Measurements from ENCODE around the gene JPH4. TPM values are rescaled to one million over a fixed set of nuclear protein-coding genes. Genes with fewer than 3 reads are reported as not detected.

JPH4 gene
- total and polyA plus RNA-seq, 8 donors = 0.12 to 1.3 (median 0.41) TPM

DNA sequence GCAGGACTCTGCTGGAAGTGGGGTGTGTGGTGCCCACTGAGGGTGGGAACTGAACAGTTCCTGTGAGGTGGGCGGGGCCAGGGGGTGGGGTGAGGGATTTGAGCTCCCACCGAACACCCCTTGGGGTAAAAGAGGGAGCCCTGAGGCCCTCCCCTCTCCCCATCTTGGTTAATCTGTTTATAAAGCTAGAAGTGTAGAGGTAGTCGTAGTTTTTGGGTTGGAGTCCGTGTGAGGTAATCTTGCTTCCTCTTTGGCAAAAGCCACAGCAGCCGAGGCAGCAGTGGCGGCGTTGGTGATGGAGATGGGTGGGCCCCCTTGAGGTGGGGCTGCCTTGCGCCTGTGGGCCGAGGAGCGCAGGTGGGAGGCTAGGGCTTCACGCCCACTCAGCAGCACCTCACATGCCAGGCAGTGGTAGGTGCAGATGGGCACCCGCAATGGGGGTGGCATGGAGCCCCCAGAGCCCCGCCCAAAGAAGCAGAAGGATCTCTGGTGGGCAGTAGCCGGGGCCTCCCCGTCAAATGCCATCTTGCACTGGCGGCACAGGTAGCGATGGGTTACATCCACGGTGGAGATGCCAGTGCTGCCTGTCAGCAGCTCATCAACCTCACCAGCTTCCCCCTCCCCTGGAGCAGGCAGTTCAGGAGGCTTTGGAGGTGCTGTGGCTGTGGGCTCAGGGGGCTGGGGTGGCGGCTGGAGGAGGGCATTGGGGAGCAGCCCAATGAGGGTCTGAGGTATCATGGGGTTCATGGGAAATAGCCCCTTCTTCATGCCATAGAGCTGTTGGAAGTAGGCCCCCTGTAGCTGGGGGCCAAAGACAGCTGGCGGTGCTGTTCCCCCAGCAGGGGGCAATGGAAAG is 56.6 kb downstream of the JPH4 start:
- DNase-seq (no peak), FAIRE-seq (no peak), ATAC-seq (no peak)
- H3K27ac ChIP-seq = no peak overlapping the region
- H3K4me1 ChIP-seq = no peaks in the 10 kb centered on the region
- intact Hi-C loops (cut with DNase I) = no loop called here
- no peak overlapping the region for H3K4me3 ChIP-seq
- no peaks in the 10 kb centered on the region for H3K9me3 ChIP-seq
- TF ChIP-seq CTCF (IDR thresholded peaks at IDR 0.05) = no peak
- WGBS, 2 donors = 85 to 86% methylated on average over 20 of the region's 20 CpGs
- no peaks in the 10 kb centered on the region for H3K36me3 ChIP-seq
- no peaks in the 10 kb centered on the region for H3K27me3 ChIP-seq

DNA sequence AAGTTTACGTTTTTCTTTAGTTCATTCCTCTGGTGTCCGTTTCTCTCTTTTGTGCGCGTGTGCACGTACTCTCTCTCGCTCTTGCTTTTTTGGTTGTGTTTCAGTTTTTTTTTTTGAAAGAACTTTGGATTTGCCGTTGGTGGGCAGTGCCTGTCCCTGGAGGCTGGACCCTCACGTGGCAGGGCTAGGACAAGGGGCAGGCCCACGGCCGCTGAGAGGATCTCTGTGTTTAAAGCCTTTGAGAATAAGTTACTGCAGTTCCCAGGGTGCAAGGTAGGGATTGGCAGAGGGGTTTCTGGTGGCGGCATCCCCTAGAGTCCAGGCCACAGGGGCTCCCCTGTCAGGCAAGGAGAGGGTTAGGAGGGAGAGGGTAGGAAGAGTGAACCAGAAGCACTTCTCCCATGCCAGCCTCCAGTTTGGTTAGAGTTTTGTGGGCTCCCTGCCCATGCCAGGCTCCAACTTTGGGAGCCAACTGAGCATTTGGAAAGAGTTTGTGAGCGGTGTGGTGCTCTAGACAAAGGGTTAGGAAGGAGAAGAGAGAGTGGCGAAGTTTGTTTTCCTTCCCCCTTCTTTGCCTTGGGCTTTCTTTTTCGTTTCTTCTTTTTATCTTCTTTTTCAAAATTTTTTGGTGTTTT is 57.6 kb downstream of the JPH4 start:
- Histone ChIP-seq H3K4me3 (no peak overlapping the region), H3K27me3 (no peaks in the 10 kb centered on the region), H3K4me1 (no peaks in the 10 kb centered on the region), H3K27ac (no peak overlapping the region), H3K36me3 (no peaks in the 10 kb centered on the region), H3K9me3 (no peaks in the 10 kb centered on the region)
- ATAC-seq (no peak), FAIRE-seq (no peak), DNase-seq (no peak)
- TF ChIP-seq CTCF (IDR thresholded peaks at IDR 0.05) = no peak
- intact Hi-C loops (cut with DNase I) = no loop called here
- 80 to 85% methylated on average over 14 of the region's 14 CpGs for WGBS, 2 donors

GRCh38 chr14:23518709-23519108 is 59.9 kb downstream of the JPH4 start:
- H3K27me3 ChIP-seq = no peaks in the 10 kb centered on the region
- no peak overlapping the region for H3K27ac ChIP-seq
- no peaks in the 10 kb centered on the region for H3K36me3 ChIP-seq
- no peak overlapping the region for H3K4me3 ChIP-seq
- no peak for DNase-seq
- WGBS, 2 donors = 82 to 85% methylated on average over 4 of the region's 4 CpGs
- H3K4me1 ChIP-seq = no peaks in the 10 kb centered on the region
- intact Hi-C loops (cut with DNase I) = no loop called here
- no peak for FAIRE-seq
- no peak for ATAC-seq
- no peak for TF ChIP-seq CTCF (IDR thresholded peaks at IDR 0.05)
- no peaks in the 10 kb centered on the region for H3K9me3 ChIP-seq

Other genes with a start within 250 kb of the JPH4 start
- gene SLC22A17, start 225.9 kb downstream of the JPH4 start, total RNA-seq = 10 to 100 TPM in 4 of 6 donors, 1 to 10 TPM in 2; 6.4 to 19.6 (median 10.3) TPM
- gene SLC22A17, start 225.9 kb downstream of the JPH4 start, polyA plus RNA-seq = 10 to 100 TPM; 29.9 to 90.7 TPM
- gene EFS, start 213.6 kb downstream of the JPH4 start, total RNA-seq = 1 to 10 TPM in 2 of 6 donors, under 1 TPM in 4; 0.23 to 2.2 (median 0.71) TPM
- gene EFS, start 213.6 kb downstream of the JPH4 start, polyA plus RNA-seq = 1 to 10 TPM; 1.7 to 3.0 TPM
- gene IL25, start 206.0 kb downstream of the JPH4 start, total RNA-seq = not detected
- not detected for gene IL25, start 206.0 kb downstream of the JPH4 start, polyA plus RNA-seq
- under 1 TPM in 1 of 6 donors, not detected in 5; 0.25 TPM for gene CMTM5, start 201.7 kb downstream of the JPH4 start, total RNA-seq
- gene CMTM5, start 201.7 kb downstream of the JPH4 start, polyA plus RNA-seq = under 1 TPM; 0.16 to 0.53 TPM
- under 1 TPM in 4 of 6 donors, not detected in 2; 0.03 to 0.16 (median 0.05) TPM for gene MYH6, start 170.5 kb downstream of the JPH4 start, total RNA-seq
- under 1 TPM; 0.56 to 0.72 TPM for gene MYH6, start 170.5 kb downstream of the JPH4 start, polyA plus RNA-seq
- 1 to 10 TPM in 1 of 6 donors, under 1 TPM in 5; 0.19 to 6.3 (median 0.40) TPM for gene MYH7, start 143.1 kb downstream of the JPH4 start, total RNA-seq
- 1 to 10 TPM in 1 of 2 donors, under 1 TPM in 1; 0.34 to 1.1 TPM for gene MYH7, start 143.1 kb downstream of the JPH4 start, polyA plus RNA-seq
- gene NGDN, start 109.1 kb downstream of the JPH4 start, total RNA-seq = 10 to 100 TPM in 5 of 6 donors, 1 to 10 TPM in 1; 9.8 to 18.8 (median 15.4) TPM
- gene NGDN, start 109.1 kb downstream of the JPH4 start, polyA plus RNA-seq = 10 to 100 TPM; 18.3 to 33.7 TPM
- 1 to 10 TPM in 3 of 6 donors, under 1 TPM in 3; 0.63 to 3.8 (median 1.0) TPM for gene ZFHX2, start 27.0 kb downstream of the JPH4 start, total RNA-seq
- 1 to 10 TPM; 1.7 to 3.0 TPM for gene ZFHX2, start 27.0 kb downstream of the JPH4 start, polyA plus RNA-seq
- 10 to 100 TPM in 1 of 6 donors, 1 to 10 TPM in 5; 5.6 to 11.6 (median 8.4) TPM for gene THTPA, start 22.5 kb downstream of the JPH4 start, total RNA-seq
- gene THTPA, start 22.5 kb downstream of the JPH4 start, polyA plus RNA-seq = 10 to 100 TPM; 11.9 TPM
- gene AP1G2, start 11.0 kb downstream of the JPH4 start, total RNA-seq = 100 to 1,000 TPM in 1 of 6 donors, 10 to 100 TPM in 5; 57.4 to 153 (median 70.4) TPM
- 100 to 1,000 TPM; 303 to 392 TPM for gene AP1G2, start 11.0 kb downstream of the JPH4 start, polyA plus RNA-seq
- gene DHRS2, start 57.6 kb upstream of the JPH4 start, total RNA-seq = 1 to 10 TPM in 5 of 6 donors, under 1 TPM in 1; 0.43 to 7.7 (median 3.4) TPM
- 10 to 100 TPM; 20.8 to 21.6 TPM for gene DHRS2, start 57.6 kb upstream of the JPH4 start, polyA plus RNA-seq

All from pancreas (tissue), 10 donors.